Uterus (tissue), 2 donors: ENCODE measurements around the gene COL26A1.

ENCODE experiments used
- POLR2A ChIP-seq, 2 donors: fragments of 450-650 bp; IDR thresholded peaks; one replicate each; pipeline ENCODE4 v1.6.1; 2016; ENCODE audit warnings: antibody characterized with exemption in 2 of 2, mild to moderate bottlenecking in 1 of 2, moderate library complexity in 1 of 2
- TF ChIP-seq, protein P1 (sequence below), 4 experiments: fragments of 200-600 bp in 2 of 4; fragments of 450-650 bp in 2 of 4; sonication (generic) in 2 of 4; IDR thresholded peaks; one replicate each; pipeline ENCODE4 v1.5.1; 2016 to 2019; ENCODE audit warnings: antibody characterized with exemption in 4 of 4, mild to moderate bottlenecking in 2 of 4, moderate library complexity in 1 of 4

DNA sequence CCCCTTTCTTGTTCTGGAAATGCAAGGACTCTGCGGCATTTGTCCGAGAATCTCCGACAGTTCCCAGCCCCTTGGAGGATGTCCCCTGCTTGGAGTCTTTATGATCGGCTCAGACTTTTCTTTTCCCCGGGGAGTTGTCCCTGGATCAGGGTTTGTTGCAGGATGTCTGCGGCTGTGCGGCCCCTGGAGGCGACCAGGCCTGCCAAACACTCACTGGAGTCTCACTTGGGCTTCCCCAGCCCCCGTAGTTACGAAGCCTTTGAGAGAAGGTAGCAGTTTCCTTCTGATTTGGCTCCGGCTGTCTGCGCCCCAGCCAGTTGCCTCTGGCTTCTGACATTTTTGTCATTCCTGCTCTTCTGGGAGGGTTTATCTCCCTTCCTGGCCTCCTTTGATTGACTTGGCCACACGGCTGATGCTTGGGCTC lies 16.1 kb downstream of the COL26A1 start:
- TF ChIP-seq, protein P1, sequence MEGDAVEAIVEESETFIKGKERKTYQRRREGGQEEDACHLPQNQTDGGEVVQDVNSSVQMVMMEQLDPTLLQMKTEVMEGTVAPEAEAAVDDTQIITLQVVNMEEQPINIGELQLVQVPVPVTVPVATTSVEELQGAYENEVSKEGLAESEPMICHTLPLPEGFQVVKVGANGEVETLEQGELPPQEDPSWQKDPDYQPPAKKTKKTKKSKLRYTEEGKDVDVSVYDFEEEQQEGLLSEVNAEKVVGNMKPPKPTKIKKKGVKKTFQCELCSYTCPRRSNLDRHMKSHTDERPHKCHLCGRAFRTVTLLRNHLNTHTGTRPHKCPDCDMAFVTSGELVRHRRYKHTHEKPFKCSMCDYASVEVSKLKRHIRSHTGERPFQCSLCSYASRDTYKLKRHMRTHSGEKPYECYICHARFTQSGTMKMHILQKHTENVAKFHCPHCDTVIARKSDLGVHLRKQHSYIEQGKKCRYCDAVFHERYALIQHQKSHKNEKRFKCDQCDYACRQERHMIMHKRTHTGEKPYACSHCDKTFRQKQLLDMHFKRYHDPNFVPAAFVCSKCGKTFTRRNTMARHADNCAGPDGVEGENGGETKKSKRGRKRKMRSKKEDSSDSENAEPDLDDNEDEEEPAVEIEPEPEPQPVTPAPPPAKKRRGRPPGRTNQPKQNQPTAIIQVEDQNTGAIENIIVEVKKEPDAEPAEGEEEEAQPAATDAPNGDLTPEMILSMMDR (IDR thresholded peaks at IDR 0.05): no peak
- TF ChIP-seq POLR2A (IDR thresholded peaks at IDR 0.05): no peak
